Endothelial cell of umbilical vein (primary cell): ENCODE results near the gene CPXM2. TPM values are rescaled to one million over a fixed set of nuclear protein-coding genes. Genes with fewer than 3 reads are reported as not detected.

Experiments used
- BruUV-seq: library from RNA; stranded (reverse); fragments of 400-500 nt; replicated peaks from 2 replicates; lab custom pipeline; 2021; lab: Mats Ljungman, UMichigan
- CTCF ChIA-PET: fragments of 300-600, 350-600 bp; sonication (Branson Sonifier 250); formaldehyde crosslinking; loops from one replicate; lab custom pipeline; 2021; ENCODE audit warnings: antibody characterized with exemption, inconsistent platforms; lab: Charles Lee
- POLR2A ChIA-PET: fragments of 300-600, 350-600 bp; sonication (Branson Sonifier 250); formaldehyde crosslinking; loops from one replicate; lab custom pipeline; 2021; ENCODE audit warnings: antibody characterized with exemption, inconsistent platforms; lab: Charles Lee
- DNase-seq: peaks from one replicate; pipeline ENCODE4 v3.0.0-alpha.2; 2011; ENCODE audit warnings: low read depth, low spot score
- FAIRE-seq: peaks from 2 replicates; lab custom pipeline; 2011; peaks lifted over from hg19 to GRCh38; lab: Jason Lieb, UNC
- H2AFZ ChIP-seq: 2 replicates; pipeline ENCODE4 v1.6.0; 2012; ENCODE audit warnings: low read depth, low read length, control low read depth, inconsistent platforms
- H3K27ac ChIP-seq: 2 replicates; pipeline ENCODE4 v1.5.1; 2011; ENCODE audit warnings: low read depth, mild to moderate bottlenecking, control low read depth, low read length, moderate library complexity; ENCODE audit not compliant: insufficient read depth
- H3K27me3 ChIP-seq, 2 experiments: 2 replicates each; pipeline versions ENCODE4 v1.6.0 to v1.6.1; 2011; ENCODE audit warnings: low read length in 2 of 2, mixed read lengths in 1 of 2; ENCODE audit not compliant: control insufficient read depth in 2 of 2, insufficient read depth in 2 of 2
- H3K36me3 ChIP-seq, 2 experiments: 2 replicates in 1 of 2; 3 replicates in 1 of 2; pipeline ENCODE4 v1.5.1; 2011; ENCODE audit warnings: low read length in 2 of 2, mild to moderate bottlenecking in 1 of 2, moderate library complexity in 1 of 2; ENCODE audit not compliant: control insufficient read depth in 2 of 2, insufficient read depth in 2 of 2; ENCODE audit errors: extremely low read depth in 1 of 2
- H3K4me1 ChIP-seq: 3 replicates; pipeline ENCODE4 v1.5.1; 2011; ENCODE audit warnings: mild to moderate bottlenecking, low read length; ENCODE audit not compliant: control insufficient read depth, insufficient read depth; ENCODE audit errors: extremely low read depth
- H3K4me2 ChIP-seq: 2 replicates; pipeline ENCODE4 v1.6.1; 2011; ENCODE audit warnings: low read length, control low read depth, mixed read lengths; ENCODE audit not compliant: insufficient read depth
- H3K4me3 ChIP-seq, 3 experiments: fragments of 200-600 bp in 1 of 3; sonication (generic), shearing (Covaris generic) in 1 of 3; replicated peaks in 1 of 3; 2 replicates each; pipeline ENCODE4 v1.5.1; 2011 to 2016; ENCODE audit warnings: control low read depth in 3 of 3, low read length in 3 of 3, mild to moderate bottlenecking in 2 of 3, inconsistent platforms in 1 of 3, low read depth in 1 of 3, moderate library complexity in 1 of 3; ENCODE audit not compliant: insufficient read depth in 1 of 3
- H3K79me2 ChIP-seq: 2 replicates; pipeline ENCODE4 v1.6.0; 2012; ENCODE audit warnings: low read length, inconsistent platforms; ENCODE audit not compliant: control insufficient read depth, insufficient read depth
- H3K9ac ChIP-seq: replicated peaks from 2 replicates; pipeline ENCODE3; 2011; ENCODE audit warnings: low read length, control low read depth; ENCODE audit not compliant: insufficient read depth; ENCODE audit errors: extremely low read depth
- H3K9me1 ChIP-seq: replicated peaks from 3 replicates; pipeline ENCODE4 v1.6.0; 2011; ENCODE audit warnings: mild to moderate bottlenecking, low read length; ENCODE audit not compliant: control insufficient read depth, insufficient read depth; ENCODE audit errors: extremely low read depth
- H3K9me3 ChIP-seq: replicated peaks from 2 replicates; pipeline ENCODE4 v1.5.1; 2012; ENCODE audit warnings: low read length, inconsistent platforms; ENCODE audit not compliant: control insufficient read depth, insufficient read depth
- H4K20me1 ChIP-seq: replicated peaks from 2 replicates; pipeline ENCODE3; 2011; ENCODE audit warnings: mild to moderate bottlenecking, low read length; ENCODE audit not compliant: control insufficient read depth, insufficient read depth; ENCODE audit errors: extremely low read depth
- EZH2 ChIP-seq: IDR thresholded peaks from 2 replicates; pipeline ENCODE4 v1.6.1; 2012; ENCODE audit warnings: borderline replicate concordance, low read depth, mild to moderate bottlenecking, moderate library complexity, low read length, inconsistent platforms; ENCODE audit not compliant: severe bottlenecking
- FOS ChIP-seq: IDR thresholded peaks from 2 replicates; pipeline ENCODE4 v1.6.1; 2011; ENCODE audit warnings: mild to moderate bottlenecking, low read length, moderate library complexity, borderline replicate concordance; ENCODE audit not compliant: insufficient read depth
- GATA2 ChIP-seq: IDR thresholded peaks from 2 replicates; pipeline ENCODE4 v1.7.0; 2011; ENCODE audit warnings: low read depth, mild to moderate bottlenecking, moderate library complexity, mixed read lengths, low read length; ENCODE audit not compliant: insufficient read length, insufficient read depth
- JUN ChIP-seq: IDR thresholded peaks from 2 replicates; pipeline ENCODE4 v1.6.1; 2011; ENCODE audit warnings: borderline replicate concordance, low read depth; ENCODE audit not compliant: insufficient read length, insufficient read depth
- MAX ChIP-seq: IDR thresholded peaks from 2 replicates; pipeline ENCODE4 v1.6.1; 2011; ENCODE audit not compliant: insufficient read depth, insufficient read length
- MYC ChIP-seq: IDR thresholded peaks from one replicate; pipeline ENCODE4 v1.6.1; 2011; ENCODE audit warnings: mild to moderate bottlenecking, low read depth, low read length
- POLR2A ChIP-seq: IDR thresholded peaks from 2 replicates; pipeline ENCODE4 v1.6.1; 2012; ENCODE audit warnings: low read depth, mild to moderate bottlenecking, control low read depth, low read length
- POLR2AphosphoS5 ChIP-seq: IDR thresholded peaks from 2 replicates; pipeline ENCODE4 v1.6.1; 2012; ENCODE audit warnings: low read depth, mild to moderate bottlenecking, control low read depth, low read length, moderate library complexity; ENCODE audit not compliant: insufficient read depth
- dilution Hi-C: fragments of 300-500 bp; cut with MboI; formaldehyde crosslinking; loops from one replicate; pipeline ENCODE4 v1.15.0; 2019; ENCODE audit warnings: low sequenced_read_pairs; ENCODE audit not compliant: extremely low pct_ligation_motif_present
- intact Hi-C: fragments of 100-400 bp; cut with micrococcal nuclease; formaldehyde crosslinking; loops from one replicate; pipeline ENCODE4 v1.10.0; 2022
- polyA plus RNA-seq, 4 experiments: library from polyadenylated mRNA; depleted of rRNA in 3 of 4; stranded (reverse) in 3 of 4; unstranded in 1 of 4; fragments of >200 nt; gene quantifications; 2 replicates each; pipeline versions ENCODE4 v1.2.1 to v1.2.3, GENCODE V29; 2011 to 2012; ENCODE audit warnings: missing spikeins in 1 of 4
- total RNA-seq: library from RNA; stranded (reverse); gene quantifications from 2 replicates; pipeline ENCODE4 v1.2.3, GENCODE V29; 2021
- TF ChIP-seq, protein P1 (sequence below), 2 donors: IDR thresholded peaks; 1 replicate in 1 of 2; 2 replicates in 1 of 2; pipeline ENCODE4 v1.5.1; 2011; ENCODE audit warnings: low read length in 2 of 2, mild to moderate bottlenecking in 2 of 2, moderate library complexity in 2 of 2, control low read depth in 1 of 2, inconsistent platforms in 1 of 2, low read depth in 1 of 2; ENCODE audit not compliant: insufficient read depth in 1 of 2; ENCODE audit errors: extremely low read depth in 1 of 2

The CPXM2 gene
- total and polyA plus RNA-seq, 2 donors (not counting 3 experiments of a cell fraction or from before 2014, with no cell fraction given) = 1.8 to 2.7 TPM

GRCh38 chr10:123886292-123886691, 5.3 kb downstream of the CPXM2 start:
- H3K36me3 ChIP-seq = no peaks in the 10 kb centered on the region
- H3K4me3 ChIP-seq = no peak overlapping the region
- H3K4me1 ChIP-seq = no peaks in the 10 kb centered on the region
- H3K4me2 ChIP-seq = no peak overlapping the region
- no peaks in the 10 kb centered on the region for H3K9me1 ChIP-seq
- no peak overlapping the region for H2AFZ ChIP-seq
- DNase-seq (no peak), FAIRE-seq (no peak)
- no TSS peak for BruUV-seq
- no peaks in the 10 kb centered on the region for H3K79me2 ChIP-seq
- CTCF ChIA-PET = no interaction called here
- H3K9me3 ChIP-seq = no peaks in the 10 kb centered on the region
- intact Hi-C loops (no loop called here), dilution Hi-C loops (no loop called here)
- TF ChIP-seq POLR2AphosphoS5 (no peak), MAX (no peak), EZH2 (no peak), FOS (no peak), GATA2 (no peak), JUN (no peak), POLR2A (no peak), MYC (no peak)
- TF ChIP-seq, protein P1, sequence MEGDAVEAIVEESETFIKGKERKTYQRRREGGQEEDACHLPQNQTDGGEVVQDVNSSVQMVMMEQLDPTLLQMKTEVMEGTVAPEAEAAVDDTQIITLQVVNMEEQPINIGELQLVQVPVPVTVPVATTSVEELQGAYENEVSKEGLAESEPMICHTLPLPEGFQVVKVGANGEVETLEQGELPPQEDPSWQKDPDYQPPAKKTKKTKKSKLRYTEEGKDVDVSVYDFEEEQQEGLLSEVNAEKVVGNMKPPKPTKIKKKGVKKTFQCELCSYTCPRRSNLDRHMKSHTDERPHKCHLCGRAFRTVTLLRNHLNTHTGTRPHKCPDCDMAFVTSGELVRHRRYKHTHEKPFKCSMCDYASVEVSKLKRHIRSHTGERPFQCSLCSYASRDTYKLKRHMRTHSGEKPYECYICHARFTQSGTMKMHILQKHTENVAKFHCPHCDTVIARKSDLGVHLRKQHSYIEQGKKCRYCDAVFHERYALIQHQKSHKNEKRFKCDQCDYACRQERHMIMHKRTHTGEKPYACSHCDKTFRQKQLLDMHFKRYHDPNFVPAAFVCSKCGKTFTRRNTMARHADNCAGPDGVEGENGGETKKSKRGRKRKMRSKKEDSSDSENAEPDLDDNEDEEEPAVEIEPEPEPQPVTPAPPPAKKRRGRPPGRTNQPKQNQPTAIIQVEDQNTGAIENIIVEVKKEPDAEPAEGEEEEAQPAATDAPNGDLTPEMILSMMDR (IDR thresholded peaks at IDR 0.05; ENCODE audit: extremely low read depth in 1 of 2, insufficient read depth in 1 of 2, low read depth in 1 of 2, low read length in 2 of 2) = no peak
- H3K9ac ChIP-seq = no peak overlapping the region
- H4K20me1 ChIP-seq = no peaks in the 10 kb centered on the region
- no peak overlapping the region for H3K27ac ChIP-seq
- POLR2A ChIA-PET = no interaction called here
- peaks cover 2 to 17% of the 10 kb centered on the region in 2 experiments for H3K27me3 ChIP-seq
